Heart right ventricle (tissue), 16 donors: ENCODE data around the gene CBFA2T2. TPM values are rescaled to one million over a fixed set of nuclear protein-coding genes. Genes with fewer than 3 reads are reported as not detected.
A peak's percentile ranks its signal among the peaks of the same experiment; 100 is the strongest.

ENCODE experiments used
- ATAC-seq, 8 donors: fragments of 200-7000 bp; cut with Tn5 transposase; one replicate each; pipeline ENCODE4 v1.9.1; 2020; ENCODE audit warnings: mild to moderate bottlenecking in 8 of 8, moderate library complexity in 8 of 8, moderate number of reproducible peaks in 1 of 8
- DNase-seq, 2 donors: peaks; one replicate each; pipeline ENCODE4 v3.0.0-alpha.2; 2020
- H3K27ac ChIP-seq, 10 donors: fragments of 200-600 bp; sonication (generic) in 2 of 10; one replicate each; pipeline versions ENCODE4 v1.5.0 to v1.8.0; 2020 to 2022; ENCODE audit warnings: mild to moderate bottlenecking in 3 of 10
- H3K27me3 ChIP-seq, 7 donors: fragments of 200-600 bp; one replicate each; pipeline ENCODE4 v1.8.0; 2021 to 2022; ENCODE audit warnings: mild to moderate bottlenecking in 2 of 7
- H3K36me3 ChIP-seq, 9 donors: fragments of 200-600 bp; sonication (generic) in 1 of 9; one replicate each; pipeline versions ENCODE4 v1.5.0 to v1.8.0; 2020 to 2022; ENCODE audit warnings: mild to moderate bottlenecking in 2 of 9
- H3K4me1 ChIP-seq, 9 donors: fragments of 200-600 bp; sonication (generic) in 1 of 9; one replicate each; pipeline versions ENCODE4 v1.5.0 to v1.8.0; 2020 to 2022; ENCODE audit warnings: mild to moderate bottlenecking in 4 of 9
- H3K4me3 ChIP-seq, 10 donors: fragments of 200-600 bp; sonication (generic) in 2 of 10; one replicate each; pipeline versions ENCODE4 v1.5.0 to v1.8.0; 2020 to 2022; ENCODE audit warnings: mild to moderate bottlenecking in 7 of 10, moderate library complexity in 2 of 10
- H3K9me3 ChIP-seq, 11 donors: fragments of 200-600 bp in 10 of 11; sonication (generic) in 2 of 11; one replicate each; pipeline versions ENCODE4 v1.5.0 to v1.8.0; 2013 to 2022; ENCODE audit warnings: mild to moderate bottlenecking in 2 of 11, control low read depth in 1 of 11, moderate library complexity in 1 of 11
- WGBS, 2 donors: extraction: QIAGEN DNeasy Blood & Tissue Kit; methylation state at CpG; one replicate each; pipeline ENCODE4 v1.1.7; 2013; ENCODE audit warnings: inconsistent platforms in 1 of 2; 5-methylcytosine and 5-hydroxymethylcytosine counted together
- intact Hi-C, 10 donors: fragments of 100-400 bp; cut with DNase I; formaldehyde crosslinking; loops; one replicate each; pipeline versions ENCODE4 v1.11.1 to v1.14.2; 2022
- polyA plus RNA-seq, 2 donors: library from polyadenylated mRNA; stranded (reverse); fragments of 200-250 nt; gene quantifications; one replicate each; pipeline ENCODE4 v1.2.3, GENCODE V29; 2013
- total RNA-seq, 10 donors: library from RNA; stranded (reverse); fragmentation: NEBNext Ultra II Directional in 3 of 10; extraction: Animal tissue kit (Norgen Biotek cat#: 25700) in 3 of 10; gene quantifications; one replicate each; pipeline versions ENCODE4 v1.2.1 to v1.2.4, GENCODE V29; 2021 to 2023
- TF ChIP-seq, protein P1 (sequence below), 9 donors: fragments of 200-600 bp; sonication (generic) in 2 of 9; IDR thresholded peaks; one replicate each; pipeline versions ENCODE4 v1.5.0 to v1.8.0; 2021 to 2022; ENCODE audit warnings: antibody characterized with exemption in 9 of 9, mild to moderate bottlenecking in 5 of 9, moderate library complexity in 1 of 9
- donor health status: Arrhythmogenic right ventricular cardiomyopathy.
- donor health status: ischemic (EF 13 %, LVEDD 7.1; RV severe dilation, severe dysfunction).
- donor health status: healthy with polysubstance abuse.
- donor health status: DM: no; HTN: yes; CAD: no.
- donor health status: DM: no; HTN: no; CAD: no.
- donor health status: ischemic (EF 25% LVEDD 6.9; RV normal size, moderate dysfunction).
- donor health status: ischemic (EF 25% LVEDD 5.7; RV mildly dilated, moderate dysfunction).
- donor health status: healthy.
- donor health status: DM: yes; HTN: yes; CAD: no.
- donor health status: Ischemic cardiomyopathy.
- donor health status: ischemic (EF 35%, LVEDD 5.7; RV mildly dilated, moderate dysfunction).
- donor health status: nonischemic (EF 11% LVEDD 7.7; RV severe dilation, severe dysfunction).
- donor health status: DM: yes; HTN: yes; CAD: no.
- donor health status: PGD.
- donor health status: ischemic (EF 29% LVEDD 5.4; RV normal size, mild dysfunction).
- donor health status: nonischemic (EF 23%, LVEDD 6.1; RV moderate dilation, normal function).

Gene CBFA2T2
- total and polyA plus RNA-seq, 12 donors = 3.5 to 13.3 (median 11.3) TPM

DNA sequence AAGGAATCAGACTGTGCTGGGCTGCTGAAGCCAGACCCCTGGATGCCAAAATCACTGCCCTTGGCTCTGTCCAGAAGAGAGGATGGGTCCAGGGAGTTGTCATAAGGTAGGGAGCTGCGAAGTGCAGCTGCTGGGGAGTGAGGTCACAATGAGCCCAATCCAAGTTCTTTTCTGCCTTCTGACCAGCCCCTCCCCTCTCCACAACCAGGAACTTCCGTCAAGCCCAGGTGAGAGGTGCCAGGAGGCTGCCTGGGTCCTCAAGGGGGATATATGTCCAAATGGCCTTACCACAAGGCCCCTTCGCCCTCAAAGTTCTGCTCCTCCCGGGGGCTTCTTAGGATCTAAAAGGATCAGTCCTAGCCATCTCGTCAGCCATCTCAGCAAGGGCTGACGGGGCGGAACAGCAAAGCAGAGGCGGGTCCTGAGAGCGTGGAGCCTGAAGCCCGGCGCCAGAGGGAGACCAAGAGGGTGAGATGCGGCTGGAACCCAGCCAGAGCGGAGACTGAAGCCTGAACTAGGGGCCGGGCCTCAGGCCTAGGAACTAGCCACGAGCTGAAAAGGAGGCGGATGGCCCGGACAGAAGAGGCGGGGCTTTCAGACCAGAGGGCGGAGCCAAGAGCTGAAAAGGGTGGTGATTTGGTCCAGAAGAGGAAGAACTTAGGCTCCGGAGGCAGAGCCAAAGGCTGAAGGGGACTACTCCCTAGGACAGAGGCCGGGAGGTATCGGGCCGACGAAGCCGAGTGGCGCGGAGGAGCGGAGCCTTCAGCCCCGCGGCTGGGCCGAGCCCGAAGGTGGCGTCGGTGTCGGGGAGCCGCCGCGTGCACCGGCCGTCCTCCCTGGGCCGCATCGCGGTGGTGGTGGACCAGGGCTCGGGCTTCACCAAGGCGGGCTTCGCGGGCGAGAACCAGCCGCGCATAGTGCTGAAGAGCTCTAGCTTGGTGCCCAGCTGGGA is 176.7 kb downstream of the CBFA2T2 start, which contains the start of gene ACTL10:
ACTL10 (plus strand) TSS at position 651 of the 952 bp plus-strand sequence. CDS start 555 bp downstream, outside the sequence.
- intact Hi-C loops = loop anchor here in 6 of 10 donors (2.0 to 5.0 kb wide), 2 partner anchors 209 to 210 kb away; no protein-coding TSS in a partner anchor
- TF ChIP-seq, protein P1, sequence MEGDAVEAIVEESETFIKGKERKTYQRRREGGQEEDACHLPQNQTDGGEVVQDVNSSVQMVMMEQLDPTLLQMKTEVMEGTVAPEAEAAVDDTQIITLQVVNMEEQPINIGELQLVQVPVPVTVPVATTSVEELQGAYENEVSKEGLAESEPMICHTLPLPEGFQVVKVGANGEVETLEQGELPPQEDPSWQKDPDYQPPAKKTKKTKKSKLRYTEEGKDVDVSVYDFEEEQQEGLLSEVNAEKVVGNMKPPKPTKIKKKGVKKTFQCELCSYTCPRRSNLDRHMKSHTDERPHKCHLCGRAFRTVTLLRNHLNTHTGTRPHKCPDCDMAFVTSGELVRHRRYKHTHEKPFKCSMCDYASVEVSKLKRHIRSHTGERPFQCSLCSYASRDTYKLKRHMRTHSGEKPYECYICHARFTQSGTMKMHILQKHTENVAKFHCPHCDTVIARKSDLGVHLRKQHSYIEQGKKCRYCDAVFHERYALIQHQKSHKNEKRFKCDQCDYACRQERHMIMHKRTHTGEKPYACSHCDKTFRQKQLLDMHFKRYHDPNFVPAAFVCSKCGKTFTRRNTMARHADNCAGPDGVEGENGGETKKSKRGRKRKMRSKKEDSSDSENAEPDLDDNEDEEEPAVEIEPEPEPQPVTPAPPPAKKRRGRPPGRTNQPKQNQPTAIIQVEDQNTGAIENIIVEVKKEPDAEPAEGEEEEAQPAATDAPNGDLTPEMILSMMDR (IDR thresholded peaks at IDR 0.05) = peak in 6 of 9 donors; percentile 13 to 65 (median 52)
- peaks cover 19 to 60% (median 44%) of the 10 kb centered on the region in 9 donors for H3K4me1 ChIP-seq

DNA sequence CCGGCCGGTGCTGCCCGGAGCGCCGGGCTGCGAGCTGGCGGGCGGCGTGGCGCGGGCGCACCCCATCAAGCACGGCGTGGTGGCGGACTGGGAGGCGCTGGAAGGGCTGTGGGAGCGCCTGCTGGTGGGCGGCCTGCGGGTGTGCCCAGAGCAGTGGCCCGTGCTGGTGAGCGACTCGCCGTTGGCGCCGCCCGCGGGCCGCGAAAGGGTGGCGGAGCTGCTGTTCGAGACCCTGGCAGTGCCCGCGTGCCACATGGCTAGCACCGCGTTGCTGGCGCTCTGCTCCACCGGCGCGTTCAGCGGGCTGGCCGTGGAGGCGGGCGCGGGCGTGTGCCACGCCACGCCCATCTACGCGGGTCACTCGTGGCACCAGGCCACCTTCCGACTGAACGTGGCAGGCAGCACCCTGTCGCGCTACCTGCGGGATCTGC is 177.4 kb downstream of the CBFA2T2 start:
- Histone ChIP-seq H3K27ac (peak overlapping the region; percentile 63 to 89 (median 82)), H3K9me3 (no peaks in the 10 kb centered on the region), H3K4me3 (peak overlapping the region; percentile 30 to 81 (median 62)), H3K27me3 (no peaks in the 10 kb centered on the region), H3K36me3 (peaks cover 0 to 30% (median 3%) of the 10 kb centered on the region in 9 donors), H3K4me1 (peaks cover 22 to 64% (median 49%) of the 10 kb centered on the region in 9 donors)
- ATAC-seq = peak in 5 of 8 donors; percentile 4 to 25 (median 12)
- peak in 1 of 2 donors; percentile 71 for DNase-seq
- TF ChIP-seq, protein P1 (IDR thresholded peaks at IDR 0.05) = no peak
- WGBS, 2 donors = 16% methylated on average over 50 to 55 of the region's 55 CpGs
- intact Hi-C loops = loop anchor here in 6 of 10 donors (2.0 to 5.0 kb wide), 2 partner anchors 210 kb away; no protein-coding TSS in a partner anchor

More for the DNA sequence above, 176.7 kb downstream of the CBFA2T2 start, which contains the start of gene ACTL10:
- H3K36me3 ChIP-seq = peaks cover 0 to 30% (median 2%) of the 10 kb centered on the region in 9 donors
- H3K9me3 ChIP-seq = no peaks in the 10 kb centered on the region
- DNase-seq = peak; percentile 98
- H3K4me3 ChIP-seq = peak within 1 kb of the TSS; percentile 30 to 81 (median 62)
- ATAC-seq = peak; percentile 73 to 91 (median 83)
- H3K27me3 ChIP-seq = no peaks in the 10 kb centered on the region
- H3K27ac ChIP-seq = peak within 1 kb of the TSS; percentile 63 to 89 (median 82)
- 6 to 7% methylated on average over 50 of the region's 50 CpGs for WGBS, 2 donors

DNA sequence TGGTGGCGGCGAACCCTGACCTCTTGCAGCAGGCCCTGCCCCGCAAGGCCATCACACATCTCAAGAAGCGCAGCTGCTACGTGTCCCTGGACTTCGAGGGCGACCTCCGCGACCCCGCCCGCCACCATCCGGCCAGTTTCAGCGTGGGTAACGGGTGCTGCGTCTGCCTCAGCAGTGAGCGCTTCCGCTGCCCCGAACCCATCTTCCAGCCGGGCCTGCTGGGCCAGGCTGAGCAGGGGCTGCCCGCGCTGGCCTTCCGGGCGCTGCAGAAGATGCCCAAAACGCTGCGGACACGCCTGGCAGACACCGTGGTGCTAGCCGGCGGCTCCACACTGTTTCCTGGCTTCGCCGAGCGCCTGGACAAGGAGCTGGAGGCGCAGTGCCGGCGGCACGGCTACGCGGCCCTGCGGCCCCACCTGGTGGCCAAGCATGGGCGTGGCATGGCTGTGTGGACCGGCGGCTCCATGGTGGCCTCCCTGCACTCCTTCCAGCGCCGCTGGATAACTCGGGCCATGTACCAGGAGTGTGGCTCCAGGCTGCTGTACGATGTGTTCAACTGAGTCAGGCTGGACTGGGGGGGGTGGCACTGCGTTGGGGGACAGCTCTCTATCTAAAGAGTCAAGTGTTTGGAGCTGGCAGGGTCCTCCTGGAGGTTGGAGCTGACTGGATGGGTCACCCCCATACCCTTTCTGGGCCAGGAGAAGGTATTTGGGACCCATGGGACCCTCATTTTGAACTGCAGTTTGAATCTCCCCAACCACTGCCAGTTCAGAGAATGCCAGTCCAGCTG is 178.0 kb downstream of the CBFA2T2 start:
- peak; percentile 76 to 85 for DNase-seq
- 13 to 16% methylated on average over 47 of the region's 47 CpGs for WGBS, 2 donors
- H3K9me3 ChIP-seq = no peaks in the 10 kb centered on the region
- no peaks in the 10 kb centered on the region for H3K27me3 ChIP-seq
- TF ChIP-seq, protein P1 (IDR thresholded peaks at IDR 0.05) = peak; percentile 83 to 95 (median 90)
- peak overlapping the region; percentile 63 to 89 (median 82) for H3K27ac ChIP-seq
- intact Hi-C loops = loop anchor here in 6 of 10 donors (2.0 to 5.0 kb wide), 2 partner anchors 211 kb away; no protein-coding TSS in a partner anchor
- peaks cover 25 to 64% (median 49%) of the 10 kb centered on the region in 9 donors for H3K4me1 ChIP-seq
- ATAC-seq = peak; percentile 55 to 70 (median 63)
- peak overlapping the region; percentile 30 to 81 (median 62) for H3K4me3 ChIP-seq
- peaks cover 0 to 30% (median 3%) of the 10 kb centered on the region in 9 donors for H3K36me3 ChIP-seq
